ENCODE results near the gene PCGF1. TPM values are rescaled to one million over a fixed set of nuclear protein-coding genes. Genes with fewer than 3 reads are reported as not detected.

Gene PCGF1
- total and polyA plus RNA-seq, 2 of the 13 experiments (the other 11 are each of a cell fraction or from before 2014, with no cell fraction given) = 20.4 to 22.6 TPM

DNA sequence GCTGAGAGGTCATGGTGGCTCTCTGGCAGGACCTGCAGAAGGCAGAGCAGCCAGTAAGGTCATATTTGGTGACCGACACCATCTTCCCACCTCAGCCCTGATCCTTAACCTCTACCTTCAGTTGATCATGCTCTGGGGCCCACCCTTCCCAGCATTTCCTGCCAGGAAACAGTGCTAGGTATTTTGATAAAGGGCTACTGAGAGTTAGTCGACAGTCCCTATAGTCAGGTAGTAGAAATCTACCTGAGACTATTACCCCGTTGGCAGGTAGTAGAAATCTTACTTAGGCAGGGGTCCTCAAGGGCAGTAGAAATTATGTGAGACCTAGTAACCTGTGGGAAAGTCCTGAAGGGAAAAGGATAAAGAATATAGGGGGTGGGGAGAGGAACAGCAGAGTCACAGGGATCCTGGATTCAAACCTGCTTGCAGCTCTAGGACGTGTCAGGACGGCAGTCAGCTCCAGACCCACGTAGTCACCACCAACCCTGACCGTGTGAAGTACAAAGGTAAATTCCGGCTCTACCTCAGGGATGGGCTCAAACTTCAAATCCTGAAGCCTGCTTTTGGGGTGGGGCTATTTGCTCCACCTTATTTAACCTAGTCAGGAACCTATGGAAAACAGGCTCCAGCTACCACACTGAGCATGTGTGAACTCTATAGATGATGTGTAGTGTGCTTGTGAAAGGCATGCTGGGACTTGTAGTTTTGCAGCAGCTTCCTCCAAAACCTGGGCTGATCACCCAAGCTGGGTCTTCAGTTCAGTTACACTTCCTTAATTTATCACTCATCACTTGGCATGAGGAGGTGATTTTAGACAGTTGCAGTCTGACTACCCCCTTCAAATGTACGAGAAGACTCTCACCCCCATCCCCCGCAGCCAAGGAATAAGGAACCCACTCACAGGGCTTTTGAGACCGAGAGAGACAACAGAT lies 18.5 kb upstream of the PCGF1 start, which contains the start of gene DQX1 (continued):
- TF ChIP-seq ZBTB20 (CRISPR knock-in tag; IDR thresholded peaks at IDR 0.05; ENCODE audit: borderline replicate concordance, low read depth) (peak; percentile 99), NFAT5 (CRISPR knock-in tag; IDR thresholded peaks at IDR 0.05) (no peak), ZNF749 (CRISPR knock-in tag; IDR thresholded peaks at IDR 0.05; ENCODE audit: borderline replicate concordance) (no peak), ZNF282 (IDR thresholded peaks at IDR 0.05; ENCODE audit: partially characterized antibody) (no peak), CREB1 (IDR thresholded peaks at IDR 0.05) (peak; percentile 72), CREB1 (CRISPR knock-in tag; IDR thresholded peaks at IDR 0.05) (peak; percentile 95), MTA1 (CRISPR knock-in tag; IDR thresholded peaks at IDR 0.05; ENCODE audit: borderline replicate concordance) (no peak), ZNF136 (CRISPR knock-in tag; IDR thresholded peaks at IDR 0.05; ENCODE audit: low read depth) (no peak), HNRNPH1 (optimal IDR thresholded peaks at IDR 0.05; ENCODE audit: low read depth, low read length) (no peak), ZNF530 (CRISPR knock-in tag; IDR thresholded peaks at IDR 0.05; ENCODE audit: low read depth) (no peak), MLXIP (CRISPR knock-in tag; IDR thresholded peaks at IDR 0.05; ENCODE audit: borderline replicate concordance) (no peak), KMT2B (CRISPR knock-in tag; IDR thresholded peaks at IDR 0.05) (peak; percentile 45; the same call in 1 of the 2 replicates), ZKSCAN8 (CRISPR knock-in tag; IDR thresholded peaks at IDR 0.05; ENCODE audit: borderline replicate concordance) (peak; percentile 23; the same call in 1 of the 2 replicates), HNF4A (CRISPR knock-in tag; IDR thresholded peaks at IDR 0.05) (peak; percentile 87), NCOA1 (CRISPR knock-in tag; IDR thresholded peaks at IDR 0.05) (no peak)
- TF ChIP-seq, protein P1, sequence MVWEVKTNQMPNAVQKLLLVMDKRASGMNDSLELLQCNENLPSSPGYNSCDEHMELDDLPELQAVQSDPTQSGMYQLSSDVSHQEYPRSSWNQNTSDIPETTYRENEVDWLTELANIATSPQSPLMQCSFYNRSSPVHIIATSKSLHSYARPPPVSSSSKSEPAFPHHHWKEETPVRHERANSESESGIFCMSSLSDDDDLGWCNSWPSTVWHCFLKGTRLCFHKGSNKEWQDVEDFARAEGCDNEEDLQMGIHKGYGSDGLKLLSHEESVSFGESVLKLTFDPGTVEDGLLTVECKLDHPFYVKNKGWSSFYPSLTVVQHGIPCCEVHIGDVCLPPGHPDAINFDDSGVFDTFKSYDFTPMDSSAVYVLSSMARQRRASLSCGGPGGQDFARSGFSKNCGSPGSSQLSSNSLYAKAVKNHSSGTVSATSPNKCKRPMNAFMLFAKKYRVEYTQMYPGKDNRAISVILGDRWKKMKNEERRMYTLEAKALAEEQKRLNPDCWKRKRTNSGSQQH (CRISPR knock-in tag; IDR thresholded peaks at IDR 0.05; ENCODE audit: low read depth) = peak; percentile 22; the same call in 1 of the 2 replicates
- TF ChIP-seq, protein P2, sequence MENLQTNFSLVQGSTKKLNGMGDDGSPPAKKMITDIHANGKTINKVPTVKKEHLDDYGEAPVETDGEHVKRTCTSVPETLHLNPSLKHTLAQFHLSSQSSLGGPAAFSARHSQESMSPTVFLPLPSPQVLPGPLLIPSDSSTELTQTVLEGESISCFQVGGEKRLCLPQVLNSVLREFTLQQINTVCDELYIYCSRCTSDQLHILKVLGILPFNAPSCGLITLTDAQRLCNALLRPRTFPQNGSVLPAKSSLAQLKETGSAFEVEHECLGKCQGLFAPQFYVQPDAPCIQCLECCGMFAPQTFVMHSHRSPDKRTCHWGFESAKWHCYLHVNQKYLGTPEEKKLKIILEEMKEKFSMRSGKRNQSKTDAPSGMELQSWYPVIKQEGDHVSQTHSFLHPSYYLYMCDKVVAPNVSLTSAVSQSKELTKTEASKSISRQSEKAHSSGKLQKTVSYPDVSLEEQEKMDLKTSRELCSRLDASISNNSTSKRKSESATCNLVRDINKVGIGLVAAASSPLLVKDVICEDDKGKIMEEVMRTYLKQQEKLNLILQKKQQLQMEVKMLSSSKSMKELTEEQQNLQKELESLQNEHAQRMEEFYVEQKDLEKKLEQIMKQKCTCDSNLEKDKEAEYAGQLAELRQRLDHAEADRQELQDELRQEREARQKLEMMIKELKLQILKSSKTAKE (CRISPR knock-in tag; IDR thresholded peaks at IDR 0.05; ENCODE audit: borderline replicate concordance) = no peak
